Retinal pigment epithelial cell (primary cell): ENCODE results near the gene DCHS2.
A peak's percentile ranks its signal among the peaks of the same experiment; 100 is the strongest.

Experiments
- DNase-seq: peaks from one replicate; pipeline ENCODE4 v3.0.0-alpha.2; 2010; ENCODE audit warnings: low read depth
- H3K4me3 ChIP-seq: 2 replicates; pipeline ENCODE4 v1.5.1; 2011; ENCODE audit warnings: mild to moderate bottlenecking, low read length, control low read depth, moderate library complexity
- CTCF ChIP-seq: conservative IDR thresholded peaks from 2 replicates; pipeline ENCODE4 v1.5.1; 2011; ENCODE audit warnings: low read depth, low read length, control low read depth, inconsistent platforms

The DCHS2 gene

GRCh38 chr4:154454710-154455109 is 36.9 kb downstream of the DCHS2 start:
- no peak for TF ChIP-seq CTCF
- H3K4me3 ChIP-seq: no peak overlapping the region
- peak; percentile 66 for DNase-seq

- DNase-seq: no peak
- H3K4me3 ChIP-seq: no peak overlapping the region
- TF ChIP-seq CTCF: no peak
These were observed 38.7 kb downstream of the DCHS2 start for GRCh38 chr4:154452798-154453346.

GRCh38 chr4:154450966-154451365 is 40.6 kb downstream of the DCHS2 start:
- H3K4me3 ChIP-seq: no peak overlapping the region
- no peak for TF ChIP-seq CTCF
- DNase-seq: no peak

- TF ChIP-seq CTCF: no peak
- no peak overlapping the region for H3K4me3 ChIP-seq
- DNase-seq: no peak
These were observed 46.6 kb downstream of the DCHS2 start for GRCh38 chr4:154444958-154445357.

GRCh38 chr4:154441982-154442381 is 49.6 kb downstream of the DCHS2 start:
- no peak for TF ChIP-seq CTCF
- DNase-seq: no peak
- H3K4me3 ChIP-seq: no peak overlapping the region

- no peak for DNase-seq
- H3K4me3 ChIP-seq: no peak overlapping the region
- TF ChIP-seq CTCF: no peak
These were observed 50.5 kb downstream of the DCHS2 start for GRCh38 chr4:154441124-154441523.

GRCh38 chr4:154439224-154439623 is 52.4 kb downstream of the DCHS2 start:
- H3K4me3 ChIP-seq: no peak overlapping the region
- no peak for TF ChIP-seq CTCF
- no peak for DNase-seq
